ENCODE measurements around the gene EXOC6B.
A peak's percentile ranks its signal among the peaks of the same experiment; 100 is the strongest.

The EXOC6B gene

GRCh38 chr2:72153924-72154323 is 671.9 kb downstream of the EXOC6B start:
- H3K9me3 ChIP-seq (ENCODE audit: control insufficient read depth, low read length), result no peaks in the 10 kb centered on the region
- peaks cover 3% of the 10 kb centered on the region for H3K4me1 ChIP-seq (ENCODE audit: control insufficient read depth, insufficient read depth, low read length, poor library complexity, severe bottlenecking)
- no peak for DNase-seq
- H3K27ac ChIP-seq (ENCODE audit: insufficient read depth, low read length, poor library complexity, severe bottlenecking), result no peak overlapping the region
- H3K36me3 ChIP-seq (ENCODE audit: control insufficient read depth, insufficient read depth, low read length), result no peaks in the 10 kb centered on the region
- no peak overlapping the region for H3K4me3 ChIP-seq (ENCODE audit: insufficient read depth, low read depth, low read length, poor library complexity, severe bottlenecking)
- H3K27me3 ChIP-seq (replicated peaks; ENCODE audit: control insufficient read depth, insufficient read depth, low read length, poor library complexity, severe bottlenecking), result peaks cover 15% of the 10 kb centered on the region

DNA sequence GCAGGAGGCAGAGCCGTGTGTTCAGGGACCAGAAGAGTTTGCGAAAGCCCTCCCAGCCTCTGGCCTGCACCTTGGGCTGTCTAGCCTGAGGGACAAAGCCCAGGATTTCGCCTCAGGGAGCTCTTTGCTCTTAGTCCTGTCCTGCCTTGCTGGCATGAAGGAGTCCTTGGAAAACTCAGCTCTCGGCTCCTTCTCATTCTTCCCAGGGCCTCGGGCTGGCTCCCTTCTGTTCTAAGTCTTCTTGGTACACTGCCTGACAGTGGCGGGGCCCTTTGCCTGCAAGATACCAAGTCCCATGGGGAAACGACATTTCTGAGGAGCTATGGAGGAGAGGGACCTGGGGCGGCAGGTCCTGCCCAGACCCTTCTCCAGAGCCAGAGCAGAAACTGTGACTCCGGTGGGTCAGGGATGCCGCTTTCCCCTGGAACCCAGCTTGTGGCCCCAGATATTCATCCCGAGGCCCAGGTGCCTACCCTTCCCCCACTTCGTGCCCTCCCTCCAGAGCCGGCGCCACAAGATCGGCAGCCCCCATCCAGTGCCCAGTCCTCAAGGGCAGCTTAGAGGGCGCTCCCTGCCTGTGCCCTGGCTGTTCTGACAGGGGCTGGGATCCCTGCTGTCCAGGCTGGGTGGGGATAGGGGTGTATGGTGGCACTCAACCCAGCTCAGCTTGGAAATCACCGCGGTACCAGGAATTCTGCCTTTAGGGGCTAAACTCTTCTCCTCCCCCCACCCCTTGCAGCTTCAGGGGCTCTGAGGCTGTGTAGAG is 672.6 kb downstream of the EXOC6B start:
- H3K27me3 ChIP-seq (replicated peaks; ENCODE audit: control insufficient read depth, insufficient read depth, low read length, poor library complexity, severe bottlenecking), result peaks cover 15% of the 10 kb centered on the region
- H3K4me3 ChIP-seq (ENCODE audit: insufficient read depth, low read depth, low read length, poor library complexity, severe bottlenecking), result no peak overlapping the region
- H3K4me1 ChIP-seq (ENCODE audit: control insufficient read depth, insufficient read depth, low read length, poor library complexity, severe bottlenecking), result peaks cover 3% of the 10 kb centered on the region
- no peaks in the 10 kb centered on the region for H3K9me3 ChIP-seq (ENCODE audit: control insufficient read depth, low read length)
- no peak overlapping the region for H3K27ac ChIP-seq (ENCODE audit: insufficient read depth, low read length, poor library complexity, severe bottlenecking)
- no peaks in the 10 kb centered on the region for H3K36me3 ChIP-seq (ENCODE audit: control insufficient read depth, insufficient read depth, low read length)
- no peak for DNase-seq

DNA sequence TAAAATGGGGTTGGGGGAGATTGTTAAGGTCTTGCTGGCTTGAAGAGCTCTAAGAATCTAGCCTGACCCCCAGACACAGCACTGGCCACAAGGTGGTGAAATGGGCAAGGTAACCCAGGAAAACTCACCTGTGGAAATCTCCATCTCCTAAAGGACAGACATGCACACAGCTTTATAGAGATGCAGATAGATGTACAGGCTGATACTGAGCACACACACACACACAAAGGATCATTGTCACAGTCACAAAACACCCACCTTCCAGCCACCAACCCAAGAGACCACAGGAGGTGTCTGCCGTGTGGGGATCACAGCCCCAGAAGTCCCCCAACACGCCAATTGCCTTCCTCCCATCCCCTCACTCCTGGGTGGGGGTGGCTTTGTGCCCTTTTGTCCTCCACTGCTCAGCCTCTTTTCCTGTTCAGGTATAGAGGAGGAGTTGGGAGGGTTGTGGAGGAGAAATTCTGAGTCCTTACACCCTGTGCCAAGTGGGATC is 674.9 kb downstream of the EXOC6B start:
- Histone ChIP-seq H3K27ac (ENCODE audit: insufficient read depth, low read length, poor library complexity, severe bottlenecking) (no peak overlapping the region), H3K9me3 (ENCODE audit: control insufficient read depth, low read length) (no peaks in the 10 kb centered on the region), H3K27me3 (replicated peaks; ENCODE audit: control insufficient read depth, insufficient read depth, low read length, poor library complexity, severe bottlenecking) (peaks cover 37% of the 10 kb centered on the region), H3K4me3 (ENCODE audit: insufficient read depth, low read depth, low read length, poor library complexity, severe bottlenecking) (no peak overlapping the region), H3K4me1 (ENCODE audit: control insufficient read depth, insufficient read depth, low read length, poor library complexity, severe bottlenecking) (peaks cover 17% of the 10 kb centered on the region), H3K36me3 (ENCODE audit: control insufficient read depth, insufficient read depth, low read length) (no peaks in the 10 kb centered on the region)
- DNase-seq, result no peak

DNA sequence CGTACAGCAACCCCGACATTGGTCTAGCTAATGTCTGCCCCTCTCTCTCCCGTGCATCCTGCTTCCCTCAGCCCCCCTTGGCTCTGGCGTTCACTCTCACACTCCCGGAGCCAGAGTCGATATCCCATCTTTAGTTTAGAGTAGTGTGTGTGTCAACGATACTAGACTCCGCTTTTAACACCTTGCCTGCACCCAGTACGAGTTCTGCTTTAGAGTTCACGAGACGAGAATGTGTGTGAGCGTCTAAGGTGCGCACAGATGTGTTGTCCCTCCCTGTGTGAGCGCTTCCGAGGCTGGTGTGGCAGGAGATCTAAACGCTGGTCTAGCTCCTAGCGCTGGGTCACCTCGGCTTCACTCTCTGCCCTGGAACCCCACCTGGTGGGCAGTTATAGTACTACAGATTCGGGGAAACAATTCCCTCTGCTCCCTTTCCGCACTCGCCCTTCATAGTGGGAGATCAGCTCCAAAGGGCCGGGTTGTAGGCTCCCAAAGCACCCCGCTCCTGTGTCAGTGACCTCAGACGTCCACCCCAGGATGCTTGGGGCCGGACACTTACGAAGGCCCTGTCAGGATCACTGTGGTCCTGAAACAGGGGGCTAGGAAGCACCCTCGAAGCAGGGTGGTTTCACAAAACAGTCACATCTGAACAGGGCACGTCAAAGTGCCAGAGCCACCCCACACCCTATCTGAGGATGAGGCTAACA is 675.5 kb downstream of the EXOC6B start:
- Histone ChIP-seq H3K27me3 (replicated peaks; ENCODE audit: control insufficient read depth, insufficient read depth, low read length, poor library complexity, severe bottlenecking) (peaks cover 42% of the 10 kb centered on the region), H3K4me1 (ENCODE audit: control insufficient read depth, insufficient read depth, low read length, poor library complexity, severe bottlenecking) (peaks cover 23% of the 10 kb centered on the region), H3K9me3 (ENCODE audit: control insufficient read depth, low read length) (no peaks in the 10 kb centered on the region), H3K36me3 (ENCODE audit: control insufficient read depth, insufficient read depth, low read length) (no peaks in the 10 kb centered on the region), H3K27ac (ENCODE audit: insufficient read depth, low read length, poor library complexity, severe bottlenecking) (no peak overlapping the region), H3K4me3 (ENCODE audit: insufficient read depth, low read depth, low read length, poor library complexity, severe bottlenecking) (peak overlapping the region; percentile 42)
- DNase-seq, result peak in 1 of 3 donors; percentile 22

GRCh38 chr2:72149556-72150156 is 676.2 kb downstream of the EXOC6B start:
- H3K36me3 ChIP-seq (ENCODE audit: control insufficient read depth, insufficient read depth, low read length), result no peaks in the 10 kb centered on the region
- H3K4me3 ChIP-seq (ENCODE audit: insufficient read depth, low read depth, low read length, poor library complexity, severe bottlenecking), result peak overlapping the region; percentile 42
- DNase-seq, result no peak
- peaks cover 45% of the 10 kb centered on the region for H3K27me3 ChIP-seq (replicated peaks; ENCODE audit: control insufficient read depth, insufficient read depth, low read length, poor library complexity, severe bottlenecking)
- H3K4me1 ChIP-seq (ENCODE audit: control insufficient read depth, insufficient read depth, low read length, poor library complexity, severe bottlenecking), result peaks cover 30% of the 10 kb centered on the region
- H3K9me3 ChIP-seq (ENCODE audit: control insufficient read depth, low read length), result no peaks in the 10 kb centered on the region
- H3K27ac ChIP-seq (ENCODE audit: insufficient read depth, low read length, poor library complexity, severe bottlenecking), result no peak overlapping the region

GRCh38 chr2:72148837-72149555 is 676.8 kb downstream of the EXOC6B start:
- peak overlapping the region; percentile 42 for H3K4me3 ChIP-seq (ENCODE audit: insufficient read depth, low read depth, low read length, poor library complexity, severe bottlenecking)
- DNase-seq, result no peak
- no peaks in the 10 kb centered on the region for H3K9me3 ChIP-seq (ENCODE audit: control insufficient read depth, low read length)
- no peaks in the 10 kb centered on the region for H3K36me3 ChIP-seq (ENCODE audit: control insufficient read depth, insufficient read depth, low read length)
- peaks cover 33% of the 10 kb centered on the region for H3K4me1 ChIP-seq (ENCODE audit: control insufficient read depth, insufficient read depth, low read length, poor library complexity, severe bottlenecking)
- H3K27ac ChIP-seq (ENCODE audit: insufficient read depth, low read length, poor library complexity, severe bottlenecking), result no peak overlapping the region
- H3K27me3 ChIP-seq (replicated peaks; ENCODE audit: control insufficient read depth, insufficient read depth, low read length, poor library complexity, severe bottlenecking), result peaks cover 47% of the 10 kb centered on the region

DNA sequence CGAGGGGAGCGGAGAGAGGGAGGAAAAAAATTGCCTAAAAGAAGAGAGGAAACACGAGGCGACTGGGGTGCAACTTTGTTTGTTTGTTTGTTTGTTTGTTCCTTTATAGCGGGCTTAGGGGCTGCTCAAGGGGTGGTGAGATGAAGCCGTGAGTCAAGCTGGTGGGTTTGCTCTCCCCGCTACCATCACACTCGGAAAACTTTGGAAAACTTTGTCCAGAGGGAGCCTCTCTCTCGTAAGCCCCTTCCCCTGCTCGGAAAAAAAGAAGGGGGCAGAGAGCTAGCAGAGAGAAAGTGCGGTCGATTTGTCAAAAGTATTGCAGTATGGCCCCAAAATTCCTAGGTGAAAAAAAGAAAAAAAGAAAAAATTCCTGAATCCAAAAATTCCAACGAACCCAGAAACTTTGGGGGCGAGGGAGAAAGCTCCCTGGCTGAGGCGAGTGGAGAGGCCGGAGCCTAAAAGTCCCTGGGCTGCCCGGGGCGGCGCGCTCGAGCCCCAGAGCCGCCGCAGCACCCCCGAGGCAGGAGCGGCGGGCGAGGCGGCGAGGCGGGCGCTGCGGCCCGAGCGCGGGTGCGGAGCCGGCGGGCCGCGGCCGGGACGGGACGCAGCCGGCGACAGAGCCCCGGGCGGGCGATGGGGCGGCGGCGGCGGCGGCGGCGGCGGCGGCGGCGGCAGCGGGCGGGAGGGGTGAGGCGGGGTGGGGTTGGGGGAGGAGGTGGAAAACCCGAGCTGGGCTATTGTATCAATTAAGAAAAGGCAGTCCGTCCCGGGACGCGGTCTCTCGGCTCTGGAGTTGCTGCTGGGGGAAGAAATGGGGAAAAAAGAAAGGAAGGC is 677.6 kb downstream of the EXOC6B start:
- H3K4me3 ChIP-seq (ENCODE audit: insufficient read depth, low read depth, low read length, poor library complexity, severe bottlenecking), result peak overlapping the region; percentile 39
- peaks cover 33% of the 10 kb centered on the region for H3K4me1 ChIP-seq (ENCODE audit: control insufficient read depth, insufficient read depth, low read length, poor library complexity, severe bottlenecking)
- H3K27ac ChIP-seq (ENCODE audit: insufficient read depth, low read length, poor library complexity, severe bottlenecking), result no peak overlapping the region
- no peaks in the 10 kb centered on the region for H3K36me3 ChIP-seq (ENCODE audit: control insufficient read depth, insufficient read depth, low read length)
- no peaks in the 10 kb centered on the region for H3K9me3 ChIP-seq (ENCODE audit: control insufficient read depth, low read length)
- peaks cover 47% of the 10 kb centered on the region for H3K27me3 ChIP-seq (replicated peaks; ENCODE audit: control insufficient read depth, insufficient read depth, low read length, poor library complexity, severe bottlenecking)
- no peak for DNase-seq

DNA sequence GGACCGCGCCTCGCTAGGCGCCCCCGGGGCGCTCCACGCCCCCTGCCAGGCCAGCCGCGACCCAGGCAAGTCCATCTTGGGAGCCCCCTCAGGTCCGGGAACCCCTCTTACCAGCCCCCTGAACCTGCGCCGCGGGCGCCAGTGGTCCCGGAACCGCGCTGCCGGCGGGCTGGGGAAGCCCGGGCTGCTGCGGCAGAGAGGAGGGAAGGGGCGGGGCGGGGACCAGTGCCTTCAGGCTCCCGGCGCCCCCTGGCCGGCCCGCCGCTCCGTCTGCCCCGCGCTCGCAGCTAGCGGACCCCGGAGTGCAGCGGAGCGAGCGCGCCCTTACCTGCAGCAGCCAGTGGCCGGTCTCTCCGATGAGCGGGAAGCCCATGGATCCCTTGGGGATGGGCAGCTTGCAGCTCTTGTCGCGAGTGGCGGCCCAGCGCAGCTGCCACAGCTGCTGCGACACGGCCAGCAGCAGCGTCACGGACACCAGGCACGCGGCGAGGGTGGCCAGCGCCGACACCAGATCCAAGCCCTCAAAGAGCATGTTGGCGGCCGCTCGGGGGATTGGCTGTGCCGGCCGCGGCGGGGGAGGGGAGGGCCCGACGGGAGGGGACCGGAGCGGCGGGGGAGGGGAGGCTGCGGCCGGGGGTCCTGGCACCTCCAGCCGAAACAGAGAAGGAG is 678.4 kb downstream of the EXOC6B start, which contains the start of gene CYP26B1:
Gene CYP26B1, minus strand, starts transcription at position 560 of the 669 bp plus-strand sequence. Its CDS starts 28 bp downstream, at position 532.
- no peaks in the 10 kb centered on the region for H3K9me3 ChIP-seq (ENCODE audit: control insufficient read depth, low read length)
- peaks cover 47% of the 10 kb centered on the region for H3K27me3 ChIP-seq (replicated peaks; ENCODE audit: control insufficient read depth, insufficient read depth, low read length, poor library complexity, severe bottlenecking)
- no peaks in the 10 kb centered on the region for H3K36me3 ChIP-seq (ENCODE audit: control insufficient read depth, insufficient read depth, low read length)
- peak within 1 kb of the TSS; percentile 39 for H3K4me3 ChIP-seq (ENCODE audit: insufficient read depth, low read depth, low read length, poor library complexity, severe bottlenecking)
- no peak for DNase-seq
- no peak within 1 kb of the TSS for H3K27ac ChIP-seq (ENCODE audit: insufficient read depth, low read length, poor library complexity, severe bottlenecking)
- H3K4me1 ChIP-seq (ENCODE audit: control insufficient read depth, insufficient read depth, low read length, poor library complexity, severe bottlenecking), result peaks cover 33% of the 10 kb centered on the region

Measured in effector memory CD4-positive, alpha-beta T cell (primary cell).